HG02970 (cell line): ENCODE results near the gene ICE1.
A peak's percentile ranks its signal among the peaks of the same experiment; 100 is the strongest.
"Not testable (repeated sequence)": the region's sequence is repeated elsewhere in the genome, so short reads cannot be mapped to it uniquely, and the experiment has no call there.

ENCODE experiments used
- ATAC-seq: cut with Tn5 transposase; IDR thresholded peaks from one replicate; pipeline ENCODE4 v1.9.1; 2021; ENCODE audit warnings: mild to moderate bottlenecking, moderate library complexity, moderate number of reproducible peaks; ENCODE audit not compliant: unreplicated experiment, low FRiP score

The ICE1 gene, protein sequence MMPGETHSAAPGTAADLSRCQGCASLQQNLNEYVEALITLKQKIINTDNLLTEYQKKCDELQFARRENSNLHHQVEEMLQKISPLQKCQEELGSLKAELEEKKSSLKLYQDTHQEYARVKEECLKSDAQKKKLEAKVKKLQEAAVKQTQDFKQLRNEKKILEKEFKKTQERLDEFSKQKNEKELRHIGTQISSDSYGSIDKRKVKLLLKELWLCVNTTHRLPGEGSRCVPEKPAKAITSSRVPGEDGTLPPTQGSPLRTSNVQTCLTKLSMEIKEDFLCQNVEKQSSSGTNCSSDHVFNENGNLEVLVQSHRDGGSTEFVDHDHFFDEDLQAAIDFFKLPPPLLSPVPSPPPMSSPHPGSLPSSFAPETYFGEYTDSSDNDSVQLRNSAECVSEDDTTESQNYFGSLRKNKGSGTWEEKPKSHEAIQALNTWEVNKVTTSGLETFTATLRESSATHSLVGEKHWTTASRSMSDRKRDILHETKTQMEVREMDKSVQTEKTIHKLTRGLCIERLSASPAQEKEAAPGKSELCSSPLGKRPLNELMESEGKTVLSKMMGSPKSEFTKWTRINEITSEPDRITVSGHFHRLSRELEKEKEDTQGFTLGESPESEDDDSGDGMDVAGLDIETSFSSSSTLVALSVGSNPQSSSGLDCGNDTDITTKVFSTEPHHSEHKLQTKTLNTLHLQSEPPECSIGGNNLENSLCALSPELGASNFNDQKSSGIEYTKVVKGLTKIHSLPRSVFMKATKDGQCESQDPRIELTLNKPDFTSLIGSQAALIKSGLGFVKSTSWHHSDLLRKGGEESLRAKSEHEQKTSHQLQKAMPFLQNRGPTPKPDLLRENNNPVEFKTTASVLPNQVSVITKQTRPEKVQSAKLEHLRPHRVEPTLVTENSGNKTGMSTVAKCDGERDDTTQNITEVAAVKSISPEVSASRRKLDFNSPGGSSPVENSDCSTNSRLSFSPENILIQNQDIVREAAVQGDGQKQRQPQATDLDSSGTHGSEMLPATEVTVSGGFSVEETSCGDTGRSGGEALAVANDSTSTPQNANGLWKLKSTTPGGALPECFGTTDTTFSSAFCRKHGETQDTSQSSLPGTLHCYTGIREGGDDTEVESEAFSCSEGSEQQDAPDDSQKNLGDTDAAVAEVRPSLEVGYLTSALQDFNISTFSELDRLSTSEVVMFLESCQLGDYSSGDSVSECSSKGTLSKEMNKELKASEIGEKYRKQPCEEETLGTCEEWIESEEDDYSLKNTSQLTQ (N-terminal part only)

DNA sequence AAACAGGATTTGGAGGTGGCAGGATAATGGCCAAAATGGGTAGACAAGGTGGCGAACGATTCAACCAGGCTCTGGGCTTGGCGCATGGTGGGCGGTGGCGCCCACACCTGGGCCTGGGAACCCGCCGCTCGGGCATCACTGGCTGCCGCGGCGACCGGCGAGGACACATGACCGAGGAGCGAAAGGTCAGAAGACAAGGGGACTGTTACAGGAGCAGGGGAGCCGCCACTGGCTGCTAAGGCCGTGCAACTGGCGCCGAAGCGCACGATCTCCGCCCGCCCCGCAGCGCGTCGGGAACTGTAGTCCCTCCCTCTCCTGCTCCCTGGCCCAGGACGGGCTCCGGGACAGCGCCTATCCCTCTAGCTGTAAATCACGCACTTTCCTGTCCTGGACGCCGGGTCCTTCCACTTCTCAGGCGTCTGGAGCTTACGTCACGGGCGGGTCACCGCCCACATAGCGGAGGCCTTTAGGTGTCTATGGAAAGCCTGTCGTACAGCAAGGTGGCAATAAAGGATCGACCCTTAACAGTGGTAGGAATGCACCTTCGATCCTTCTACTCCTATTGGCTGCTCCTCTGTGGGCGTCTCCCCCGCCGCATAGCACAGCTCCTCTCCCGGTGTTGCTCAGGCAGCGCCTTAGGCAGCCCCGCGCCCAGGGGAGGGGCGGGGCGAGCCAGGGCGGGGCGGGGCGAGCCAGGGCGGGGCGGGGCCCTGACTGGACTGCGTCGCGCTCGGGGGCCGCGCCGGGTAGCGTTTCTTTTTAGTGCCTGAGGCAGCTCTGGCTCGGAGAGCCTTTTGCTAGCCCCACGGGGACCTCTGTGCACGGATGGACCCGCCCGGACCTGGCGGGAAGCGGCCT lies at the start of gene ICE1:
Gene ICE1 (plus strand): TSS at position 717 of the 858 bp plus-strand sequence. CDS start 239 bp downstream, outside the sequence.
- ATAC-seq: peak; percentile 84

DNA sequence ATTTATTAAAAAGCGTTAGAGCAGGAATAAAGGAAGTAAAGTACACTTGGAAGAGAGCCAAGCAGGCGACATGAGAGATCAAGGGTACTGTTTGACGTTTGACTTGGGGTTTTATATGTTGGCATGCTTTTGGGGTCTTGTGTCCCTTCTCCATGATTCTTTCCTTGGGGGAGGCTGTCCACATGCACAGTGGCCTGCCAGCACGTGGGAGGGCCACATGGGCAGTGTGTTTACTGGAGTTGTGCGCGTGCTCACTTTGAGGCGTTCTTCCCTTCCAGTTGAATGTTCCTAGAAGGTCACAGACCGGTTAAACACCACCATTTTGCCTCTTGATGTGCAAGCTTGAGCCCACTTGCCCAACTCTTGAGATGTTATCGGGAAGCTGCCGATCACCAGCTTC lies 49.5 kb upstream of the ICE1 start:
- ATAC-seq: no peak

DNA sequence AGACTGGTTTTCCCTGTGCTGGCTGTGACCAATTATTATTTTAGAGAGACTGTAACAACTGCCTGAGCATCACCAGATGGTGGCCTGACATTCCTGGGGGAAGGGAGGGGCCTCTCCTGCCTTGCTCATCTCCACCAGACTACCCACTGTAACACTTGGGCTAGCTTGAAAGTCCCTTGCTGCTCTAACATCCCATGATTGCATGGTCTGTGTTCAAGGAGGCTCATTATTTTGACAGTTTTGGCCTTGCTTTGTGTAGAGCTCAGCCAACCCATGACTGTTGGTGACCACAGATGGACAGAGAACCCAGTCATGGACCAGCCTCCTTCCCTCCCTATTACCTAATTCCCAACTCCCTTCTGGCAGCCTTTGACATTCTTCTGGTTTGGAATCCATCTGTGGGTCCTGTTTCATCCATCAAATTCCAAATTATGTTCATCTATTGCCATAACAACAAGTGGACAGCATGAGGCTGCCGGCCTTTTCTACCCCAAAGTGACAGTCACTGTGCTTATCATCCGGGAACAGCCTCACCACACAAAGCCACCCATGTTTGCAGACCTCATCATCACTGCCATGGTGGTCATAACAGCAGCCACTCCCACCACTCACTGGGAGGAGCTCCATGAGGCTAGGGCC lies 49.0 kb upstream of the ICE1 start:
- no peak for ATAC-seq

DNA sequence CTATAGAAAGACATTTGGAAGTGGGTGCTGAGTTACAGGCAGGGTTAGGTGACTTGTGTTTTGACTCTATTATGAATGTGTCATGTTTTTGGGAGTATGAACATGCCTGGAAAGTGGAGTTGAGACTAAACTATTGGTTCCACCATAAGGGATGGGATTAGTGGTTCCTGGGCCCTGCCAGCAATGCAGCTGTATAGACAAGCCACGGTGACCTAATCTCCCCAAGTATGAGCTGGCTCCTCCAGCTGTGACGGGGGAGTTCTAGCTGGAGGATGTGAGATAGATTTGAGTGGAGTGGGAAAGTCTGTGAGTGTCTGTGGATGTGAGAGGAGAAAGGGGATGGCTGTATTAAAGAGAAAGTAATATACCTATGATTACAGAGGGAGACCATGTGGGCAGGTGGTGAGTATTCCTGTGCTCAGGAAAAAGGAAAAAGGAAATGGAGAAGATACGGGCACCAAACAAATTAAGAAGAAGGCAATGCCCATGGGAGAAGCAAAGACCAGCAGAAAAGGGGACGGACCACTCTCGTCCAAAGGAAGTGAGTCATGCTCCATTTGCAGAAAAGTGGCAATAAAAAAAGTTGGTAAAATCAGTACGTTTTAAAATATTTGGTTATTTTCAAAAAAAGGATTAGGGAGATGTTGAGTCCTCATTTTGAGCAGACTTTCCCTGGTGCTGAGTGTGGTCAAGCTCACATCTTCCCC lies 48.3 kb upstream of the ICE1 start:
- ATAC-seq: no peak

DNA sequence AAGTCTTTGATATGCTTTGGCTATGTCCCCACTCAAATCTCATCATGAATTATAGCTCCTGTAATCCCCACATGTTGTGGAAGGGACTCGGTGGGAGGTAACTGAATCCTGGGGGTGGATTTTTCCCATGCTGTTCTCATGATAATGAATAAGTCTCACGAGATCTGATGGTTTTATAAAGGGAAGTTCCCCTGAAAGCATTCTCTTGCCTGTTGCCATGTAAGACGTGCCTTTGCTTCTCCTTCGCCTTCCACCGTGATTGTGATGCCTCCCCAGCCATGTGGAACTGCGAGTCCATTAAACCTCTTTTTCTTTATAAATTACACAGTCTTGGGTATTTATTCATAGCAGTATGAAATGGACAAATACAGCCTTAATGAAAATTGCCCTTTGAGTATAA lies 44.7 kb upstream of the ICE1 start:
- no peak for ATAC-seq

DNA sequence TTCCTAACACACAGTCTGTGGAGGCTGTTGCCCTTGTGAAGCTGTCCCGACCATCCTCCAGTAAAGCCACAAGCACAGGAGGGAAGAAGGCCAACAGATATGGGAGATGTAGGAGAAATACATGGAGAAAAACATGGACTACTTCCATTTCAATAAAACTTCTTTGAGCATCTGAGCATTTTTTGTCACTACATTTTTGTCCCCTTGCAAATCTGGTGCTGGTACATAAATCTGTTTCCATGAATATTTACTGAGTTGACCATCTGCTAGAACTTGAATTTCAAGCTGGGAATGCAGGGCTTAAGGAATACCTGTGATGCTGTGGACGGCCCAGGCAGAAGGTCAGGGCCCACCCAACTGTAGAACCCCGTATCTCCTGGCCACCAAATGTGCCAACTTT lies 43.9 kb upstream of the ICE1 start:
- no peak for ATAC-seq

DNA sequence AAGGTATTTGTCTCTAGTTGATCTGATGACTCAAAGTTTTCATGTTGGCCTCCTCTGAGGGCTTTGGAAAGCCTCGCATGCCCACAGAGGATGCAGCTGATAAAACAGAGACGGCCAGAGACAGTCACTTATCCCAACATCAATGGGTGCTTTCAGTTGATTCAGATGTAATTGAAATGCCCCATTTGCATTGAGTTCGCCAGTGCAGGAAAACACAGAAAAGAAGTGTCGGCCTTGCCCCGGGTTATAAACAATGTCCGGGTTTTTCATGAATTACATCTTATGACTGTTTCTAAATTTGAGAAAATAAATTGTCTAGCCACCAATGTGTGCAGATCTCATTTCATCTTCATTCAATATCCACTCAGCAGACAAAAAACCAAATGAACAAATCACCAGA lies 42.2 kb upstream of the ICE1 start:
- ATAC-seq: no peak

DNA sequence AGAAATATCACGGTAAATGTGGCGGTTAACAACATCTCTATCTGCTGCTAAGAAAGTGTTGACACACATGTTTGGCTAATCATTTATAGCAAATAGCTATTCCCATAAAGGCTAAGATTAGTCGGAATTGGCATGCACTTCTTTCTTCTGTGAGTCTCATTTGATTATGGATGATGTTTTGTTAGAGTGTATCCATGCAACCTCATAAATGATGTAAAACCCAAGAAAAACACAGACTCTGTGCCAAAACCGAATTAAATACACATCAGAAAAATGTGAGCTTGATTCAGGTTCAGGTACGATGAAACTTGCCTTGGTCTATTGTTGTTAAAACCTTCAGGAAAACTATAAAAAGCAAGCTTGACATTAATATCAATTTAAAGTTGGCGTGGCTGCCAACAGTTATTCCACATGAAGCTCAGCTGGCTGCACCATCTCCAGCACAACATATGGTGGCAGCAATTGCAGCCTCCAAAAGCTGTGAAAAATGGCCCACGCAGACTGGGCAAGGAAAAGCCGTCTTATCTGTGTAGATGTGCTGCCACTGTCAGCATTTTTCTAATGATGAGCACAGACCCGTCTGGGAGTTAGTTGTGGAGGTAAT lies 41.1 kb upstream of the ICE1 start:
- no peak for ATAC-seq

DNA sequence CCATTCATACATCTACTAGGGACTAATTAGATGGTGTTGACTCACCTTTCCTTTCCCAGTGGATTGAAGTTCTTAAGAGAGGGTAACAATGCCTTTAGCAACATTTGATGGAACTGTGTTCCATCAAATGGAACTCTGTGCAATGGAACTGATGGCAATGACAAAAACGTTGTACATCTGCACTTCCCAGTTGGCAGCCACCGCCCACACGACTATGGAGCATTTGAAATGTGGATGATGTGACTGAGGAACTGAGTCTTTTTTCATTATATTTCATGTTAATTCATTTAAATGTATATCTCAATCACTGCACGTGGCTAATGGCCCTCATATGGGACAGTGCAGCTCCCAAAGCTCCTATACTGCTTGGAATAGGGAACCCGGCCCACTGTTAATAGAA lies 39.0 kb upstream of the ICE1 start:
- no peak for ATAC-seq

DNA sequence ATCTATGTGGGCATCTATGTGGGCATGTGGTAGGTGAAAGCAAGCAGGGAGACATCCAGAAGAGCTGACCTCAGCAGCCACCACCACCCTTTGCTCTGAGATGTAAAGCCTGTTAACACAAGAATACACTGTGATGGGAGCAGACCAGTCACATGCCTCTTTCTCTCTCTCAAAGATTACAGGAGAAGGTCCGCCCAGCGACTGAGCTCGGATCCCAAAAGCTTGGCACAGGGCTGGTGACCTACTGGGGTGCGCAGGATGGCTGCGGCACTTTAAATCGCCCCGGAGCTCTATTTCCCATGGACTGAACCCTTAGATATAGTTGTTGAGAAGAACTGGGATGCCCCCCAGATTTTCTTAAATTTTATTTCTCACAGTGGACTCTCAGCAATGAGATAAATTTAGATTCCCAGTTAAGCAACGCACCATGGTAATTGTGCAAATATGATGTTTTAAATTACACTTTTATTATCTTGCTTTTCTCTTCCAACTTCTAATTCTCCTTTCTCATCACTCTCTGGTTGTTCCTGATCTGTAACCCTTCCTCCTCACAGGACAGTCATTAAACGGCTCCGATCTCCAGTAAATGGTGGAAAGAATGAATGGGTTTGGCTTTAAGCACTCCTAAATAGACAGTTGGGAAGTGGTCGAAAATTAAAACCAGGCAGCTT lies 37.7 kb upstream of the ICE1 start:
- ATAC-seq: no peak

DNA sequence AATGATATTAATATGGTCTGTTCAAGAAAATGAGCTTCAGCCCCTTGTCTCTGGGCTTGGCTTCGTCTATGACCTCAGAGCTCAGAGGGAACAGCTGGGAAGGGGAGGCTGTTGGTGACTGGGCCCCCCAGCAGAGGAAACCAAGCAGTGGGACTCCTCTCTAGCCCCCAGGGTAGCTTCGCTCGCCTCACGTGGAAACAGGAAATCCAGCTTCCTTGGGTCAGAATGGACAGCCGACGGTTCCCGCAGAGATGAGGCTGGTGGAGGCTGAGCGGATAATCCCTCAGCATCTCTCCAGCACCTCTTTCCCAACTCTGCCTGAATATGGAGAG lies 37.2 kb upstream of the ICE1 start:
- ATAC-seq: no peak

DNA sequence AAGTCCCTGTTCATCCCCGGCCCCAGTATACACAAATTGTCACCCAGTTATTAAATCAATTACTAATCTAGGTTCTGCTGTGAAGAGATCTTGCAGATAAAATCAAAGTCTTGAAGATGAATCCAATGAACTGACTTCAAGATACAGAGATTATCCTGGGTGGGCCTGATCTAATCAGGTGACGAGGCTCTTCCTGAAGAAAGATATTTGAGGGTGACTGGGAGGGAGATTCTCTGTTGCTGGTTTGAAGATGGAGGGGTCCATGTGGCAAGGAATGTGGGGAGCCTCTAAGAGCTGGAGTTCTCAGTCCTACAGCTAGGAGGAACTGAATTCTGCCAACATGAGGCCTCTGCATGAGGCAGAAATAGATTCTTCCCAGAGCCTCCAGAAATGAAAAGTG lies 36.1 kb upstream of the ICE1 start:
- no peak for ATAC-seq

DNA sequence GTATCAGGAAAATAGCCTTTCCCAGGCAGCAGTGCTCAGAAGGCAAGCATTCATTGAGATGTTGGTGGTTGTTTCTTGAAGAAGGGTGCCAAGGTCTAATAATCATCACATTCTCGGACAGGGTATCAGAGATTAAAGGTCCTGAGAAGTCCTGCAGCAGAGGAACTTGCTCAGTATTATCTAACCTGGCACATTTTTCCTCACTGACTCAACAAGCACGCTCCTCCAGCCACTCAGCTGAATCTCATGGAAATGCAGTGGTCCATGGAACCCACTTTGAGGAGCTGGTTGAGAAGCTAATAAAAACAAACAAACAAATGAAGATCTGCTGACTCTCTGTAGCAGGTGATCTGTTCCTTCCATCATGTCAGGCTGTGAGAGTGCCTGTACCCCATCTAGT lies 35.3 kb upstream of the ICE1 start:
- no peak for ATAC-seq

DNA sequence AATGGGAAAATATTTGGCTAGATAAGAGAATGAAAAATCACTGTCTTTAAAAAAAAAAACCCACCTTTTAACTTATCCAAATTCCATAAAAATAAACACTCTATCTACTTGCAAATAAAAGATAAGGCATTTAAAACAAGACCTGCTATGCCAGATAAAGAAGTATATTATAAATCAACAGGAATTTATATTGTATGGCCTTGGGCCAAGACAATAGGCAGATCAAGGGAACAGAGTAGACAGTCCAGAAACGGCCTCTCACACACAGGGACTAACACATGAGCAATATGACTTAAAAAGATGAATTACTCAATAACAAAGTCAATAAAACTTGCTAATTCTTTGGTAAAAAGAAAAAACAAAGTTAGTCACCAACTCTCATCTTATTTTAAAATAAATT lies 34.7 kb upstream of the ICE1 start:
- ATAC-seq: no peak

DNA sequence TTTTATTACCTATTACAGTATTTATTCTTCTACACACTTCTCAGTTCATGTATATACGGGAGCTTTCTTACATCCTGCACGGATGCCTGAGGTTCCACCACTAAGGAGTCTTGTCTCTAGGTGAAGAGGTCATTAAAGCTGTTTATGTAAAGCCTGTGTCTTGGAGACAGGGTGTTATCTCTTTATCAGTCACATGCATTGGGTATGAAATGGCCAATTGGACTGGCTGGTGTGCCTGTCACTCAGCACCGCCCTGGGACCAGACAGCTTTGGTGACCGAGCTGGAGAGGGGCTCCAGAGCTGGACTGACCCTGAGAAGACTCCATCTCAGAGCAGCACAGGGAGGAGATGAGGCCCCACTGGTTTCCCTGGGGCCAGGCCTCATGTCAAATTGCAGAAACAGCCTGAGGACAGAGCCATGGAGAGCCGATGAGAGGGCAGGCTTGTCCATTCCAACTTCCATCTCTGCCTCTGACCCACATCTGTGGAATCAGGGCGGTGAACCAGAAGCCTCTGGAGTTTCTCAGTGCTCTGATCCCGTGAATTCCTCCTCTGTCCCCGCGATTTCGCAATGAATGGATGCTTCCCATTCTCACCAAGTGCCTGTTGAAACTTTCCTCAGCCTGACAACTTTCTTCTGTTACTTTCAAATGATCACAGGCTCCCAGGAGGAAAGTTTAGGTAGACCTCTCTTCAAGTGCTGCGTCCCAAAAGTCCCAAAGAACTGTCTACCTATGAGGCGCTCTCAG lies 32.2 kb upstream of the ICE1 start:
- ATAC-seq: not testable (repeated sequence)

DNA sequence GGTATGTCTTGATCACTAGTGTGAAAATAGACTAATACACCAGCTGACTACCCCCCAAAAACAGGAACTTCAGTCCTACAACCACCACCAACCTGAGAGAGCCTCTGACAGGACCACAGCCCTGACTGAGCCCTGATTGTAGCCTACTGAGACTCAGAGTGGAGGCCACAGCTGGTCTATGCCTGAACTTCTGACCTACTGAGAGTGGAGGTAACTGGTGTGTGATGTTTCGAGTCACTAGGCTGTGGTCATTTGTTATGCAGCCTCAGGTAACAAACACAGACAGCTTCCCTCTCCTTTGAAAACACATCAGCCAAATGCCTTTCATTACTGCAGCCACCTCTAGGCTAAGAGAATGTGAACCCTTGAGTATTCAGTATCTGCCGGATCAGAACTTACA lies 30.0 kb upstream of the ICE1 start:
- not testable (repeated sequence) for ATAC-seq

DNA sequence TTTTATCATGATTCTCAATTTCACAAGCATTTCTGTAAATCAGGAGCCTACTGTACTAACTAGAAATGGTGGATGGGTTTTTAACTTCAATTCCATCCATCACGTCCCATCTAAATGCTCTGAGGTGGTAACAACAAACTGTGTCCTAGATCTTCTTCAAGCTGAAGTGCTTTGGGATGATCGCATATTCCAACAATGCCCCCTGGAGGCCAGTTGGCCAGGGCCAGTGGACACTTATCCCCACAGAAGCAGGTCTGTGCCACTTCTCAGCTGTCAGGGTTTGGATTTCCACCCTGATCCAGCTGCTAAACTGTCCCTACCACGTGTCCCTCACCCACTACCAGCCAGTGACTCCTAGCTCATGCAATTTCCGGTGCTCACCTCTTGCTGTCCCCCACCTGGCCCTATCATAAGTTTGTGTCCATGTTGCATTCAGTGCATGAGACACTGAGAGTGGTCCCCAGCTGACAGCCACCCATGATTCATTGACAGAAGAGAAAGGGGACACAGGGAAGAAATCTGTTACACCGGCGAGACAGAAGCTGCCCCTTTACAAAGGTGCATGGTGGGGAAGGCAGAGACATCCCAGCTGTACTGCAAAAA lies 28.0 kb upstream of the ICE1 start:
- not testable (repeated sequence) for ATAC-seq
